GM03348 (cell line): ENCODE measurements around the gene PTGER1.

Experiments used
- DNase-seq: peaks from one replicate; pipeline ENCODE4 v3.0.0; 2012; ENCODE audit warnings: low spot score

The PTGER1 gene

GRCh38 chr19:14441041-14441938, 33.9 kb downstream of the PTGER1 start:
- no peak for DNase-seq

GRCh38 chr19:14440049-14440448, 35.1 kb downstream of the PTGER1 start:
- no peak for DNase-seq

- no peak for DNase-seq
Measured at GRCh38 chr19:14439014-14439413, 36.1 kb downstream of the PTGER1 start.

- no peak for DNase-seq
Measured at GRCh38 chr19:14437578-14438140, 37.5 kb downstream of the PTGER1 start.

GRCh38 chr19:14435320-14436050, 39.7 kb downstream of the PTGER1 start:
- DNase-seq: no peak

GRCh38 chr19:14434543-14435319, 40.4 kb downstream of the PTGER1 start:
- peak; percentile 86 for DNase-seq

GRCh38 chr19:14433554-14434501, 41.3 kb downstream of the PTGER1 start:
- peak; percentile 29 for DNase-seq

GRCh38 chr19:14432791-14433553, 42.2 kb downstream of the PTGER1 start, which contains the start of gene PKN1:
TSS of gene PKN1 (plus strand) at chr19:14433306. CDS start at chr19:14433522, 216 bp downstream.
- peak; percentile 94 for DNase-seq

GRCh38 chr19:14430712-14431111, 44.4 kb downstream of the PTGER1 start:
- no peak for DNase-seq

- no peak for DNase-seq
Measured at GRCh38 chr19:14428882-14429416, 46.2 kb downstream of the PTGER1 start.

GRCh38 chr19:14427461-14427860, 47.7 kb downstream of the PTGER1 start:
- DNase-seq: no peak

GRCh38 chr19:14425696-14426138, 49.4 kb downstream of the PTGER1 start:
- no peak for DNase-seq
